Subcutaneous adipose tissue (tissue), 4 donors: ENCODE measurements around the gene GOLGA1. TPM values are rescaled to one million over a fixed set of nuclear protein-coding genes. Genes with fewer than 3 reads are reported as not detected.

ENCODE experiments used
- total RNA-seq, 4 donors: library from RNA; depleted of rRNA; stranded (reverse); fragments of >200 nt; gene quantifications; one replicate each; pipeline ENCODE4 v1.1.0, GENCODE V29; 2016
- TF ChIP-seq, protein P1 (sequence below): fragments of 450-650 bp; IDR thresholded peaks from one replicate; pipeline ENCODE4 v1.5.1; 2016; ENCODE audit warnings: low read depth, mild to moderate bottlenecking, control low read depth, antibody characterized with exemption, moderate library complexity

GOLGA1 gene
- total RNA-seq, 4 donors from 2014 or later: 15.1 to 26.0 (median 21.5) TPM

DNA sequence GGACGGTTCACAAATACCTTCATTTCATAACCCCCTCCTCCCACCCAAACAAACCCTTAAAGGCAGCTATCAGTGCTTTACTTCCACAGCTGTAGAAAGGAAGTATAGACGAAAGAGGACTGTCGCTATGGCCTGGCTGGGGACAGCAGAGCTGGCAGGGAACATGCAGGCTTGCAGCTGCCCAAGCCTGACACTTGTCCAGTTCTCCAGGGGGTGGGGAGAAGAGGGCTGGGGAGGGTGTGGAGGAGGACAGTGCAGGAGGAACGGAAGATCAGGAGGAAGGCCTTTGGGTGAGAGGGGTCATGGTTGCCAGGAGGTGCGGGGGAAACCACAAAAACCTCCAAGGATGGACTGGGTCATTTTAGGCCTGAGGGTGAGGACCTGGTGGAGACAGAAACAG, 53.1 kb downstream of the GOLGA1 start:
- TF ChIP-seq, protein P1, sequence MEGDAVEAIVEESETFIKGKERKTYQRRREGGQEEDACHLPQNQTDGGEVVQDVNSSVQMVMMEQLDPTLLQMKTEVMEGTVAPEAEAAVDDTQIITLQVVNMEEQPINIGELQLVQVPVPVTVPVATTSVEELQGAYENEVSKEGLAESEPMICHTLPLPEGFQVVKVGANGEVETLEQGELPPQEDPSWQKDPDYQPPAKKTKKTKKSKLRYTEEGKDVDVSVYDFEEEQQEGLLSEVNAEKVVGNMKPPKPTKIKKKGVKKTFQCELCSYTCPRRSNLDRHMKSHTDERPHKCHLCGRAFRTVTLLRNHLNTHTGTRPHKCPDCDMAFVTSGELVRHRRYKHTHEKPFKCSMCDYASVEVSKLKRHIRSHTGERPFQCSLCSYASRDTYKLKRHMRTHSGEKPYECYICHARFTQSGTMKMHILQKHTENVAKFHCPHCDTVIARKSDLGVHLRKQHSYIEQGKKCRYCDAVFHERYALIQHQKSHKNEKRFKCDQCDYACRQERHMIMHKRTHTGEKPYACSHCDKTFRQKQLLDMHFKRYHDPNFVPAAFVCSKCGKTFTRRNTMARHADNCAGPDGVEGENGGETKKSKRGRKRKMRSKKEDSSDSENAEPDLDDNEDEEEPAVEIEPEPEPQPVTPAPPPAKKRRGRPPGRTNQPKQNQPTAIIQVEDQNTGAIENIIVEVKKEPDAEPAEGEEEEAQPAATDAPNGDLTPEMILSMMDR: no peak

DNA sequence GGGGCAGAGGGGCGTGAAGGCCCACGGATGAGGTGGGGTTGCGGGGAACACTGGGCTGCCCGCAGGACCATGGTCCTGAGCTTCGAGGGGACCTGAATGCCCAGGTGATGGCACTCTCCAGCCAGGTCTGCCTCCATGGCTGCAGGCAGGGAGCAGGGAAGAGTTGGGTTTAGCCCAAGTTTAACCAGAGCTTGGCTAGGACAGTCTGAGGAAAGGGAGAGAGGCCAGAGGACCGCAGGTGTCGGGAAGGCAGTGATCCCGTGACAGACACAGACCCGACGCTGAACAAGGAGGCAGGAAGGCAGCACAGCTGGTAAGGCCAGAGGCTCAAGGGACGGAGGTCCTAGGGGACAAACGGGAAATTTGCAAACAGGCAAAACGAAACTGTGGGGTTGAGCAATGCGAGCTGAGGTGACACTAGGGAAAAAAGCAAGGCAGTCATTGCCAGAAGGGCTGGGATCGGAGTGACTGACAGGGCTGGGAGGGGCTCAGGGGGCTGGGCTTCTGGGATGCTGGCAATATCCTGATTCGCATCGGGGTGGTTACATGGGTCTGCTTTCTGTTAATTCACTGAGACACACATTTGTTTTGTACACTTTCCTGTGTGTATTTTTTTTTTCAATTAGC, 53.9 kb downstream of the GOLGA1 start:
- TF ChIP-seq, protein P1: no peak

DNA sequence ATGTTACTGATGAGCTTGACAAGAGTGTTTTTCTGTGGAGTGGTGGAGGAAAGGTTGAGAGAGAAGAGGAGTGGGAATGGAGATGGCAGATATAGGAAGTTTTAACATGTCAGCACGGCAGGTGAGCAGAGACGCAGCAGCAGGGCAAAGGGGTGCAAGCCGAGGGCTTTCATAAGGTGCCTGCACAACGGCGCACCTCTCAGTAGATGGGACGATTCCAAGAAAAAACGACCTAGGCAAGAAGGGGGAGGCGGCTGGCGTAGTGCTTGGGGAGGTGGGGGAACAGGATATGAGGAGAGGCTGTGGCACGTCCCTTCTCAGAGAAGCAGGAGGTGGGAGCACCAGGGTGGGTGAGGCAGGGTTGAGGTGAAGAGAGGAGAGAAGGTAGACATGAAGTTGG, 54.4 kb downstream of the GOLGA1 start:
- TF ChIP-seq, protein P1: no peak

DNA sequence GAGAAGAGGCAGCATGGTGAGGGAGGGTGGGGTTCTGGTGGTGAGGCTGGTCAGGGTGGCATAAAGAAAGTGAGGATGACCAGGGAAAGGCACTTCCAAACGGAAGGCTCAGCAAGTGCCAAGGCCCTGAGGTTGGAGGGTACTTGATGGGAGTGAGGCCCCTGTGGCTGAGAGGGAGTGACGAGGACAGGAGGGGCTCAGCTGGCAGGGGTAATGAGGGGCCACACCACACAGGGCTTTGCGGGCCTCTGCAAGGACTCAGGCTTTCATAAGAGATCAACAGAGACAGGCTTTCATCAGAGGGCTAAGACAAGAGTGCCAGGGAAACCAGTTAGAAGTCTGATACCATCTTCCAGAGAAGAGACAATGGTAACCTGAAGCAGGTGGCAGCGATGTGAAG, 55.3 kb downstream of the GOLGA1 start:
- TF ChIP-seq, protein P1: no peak

DNA sequence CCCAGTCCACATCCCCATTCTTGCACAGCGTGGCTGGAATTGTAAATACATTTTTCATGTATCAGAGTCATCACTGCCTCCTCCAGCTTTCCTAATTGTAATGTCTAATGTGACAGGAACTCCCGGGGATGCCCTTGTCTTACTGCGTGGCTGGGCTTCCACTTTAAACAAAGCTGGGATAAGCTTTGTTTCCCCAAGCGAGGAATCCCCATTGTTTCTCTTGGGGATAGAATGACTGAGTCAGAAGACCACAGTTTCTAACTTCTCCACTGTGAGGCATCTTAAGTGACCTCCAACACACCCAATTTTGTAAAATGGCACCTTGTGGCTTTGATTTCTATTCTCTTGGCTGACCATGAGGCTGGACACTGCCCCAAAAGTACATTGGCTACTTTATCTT, 56.5 kb downstream of the GOLGA1 start:
- TF ChIP-seq, protein P1: no peak

DNA sequence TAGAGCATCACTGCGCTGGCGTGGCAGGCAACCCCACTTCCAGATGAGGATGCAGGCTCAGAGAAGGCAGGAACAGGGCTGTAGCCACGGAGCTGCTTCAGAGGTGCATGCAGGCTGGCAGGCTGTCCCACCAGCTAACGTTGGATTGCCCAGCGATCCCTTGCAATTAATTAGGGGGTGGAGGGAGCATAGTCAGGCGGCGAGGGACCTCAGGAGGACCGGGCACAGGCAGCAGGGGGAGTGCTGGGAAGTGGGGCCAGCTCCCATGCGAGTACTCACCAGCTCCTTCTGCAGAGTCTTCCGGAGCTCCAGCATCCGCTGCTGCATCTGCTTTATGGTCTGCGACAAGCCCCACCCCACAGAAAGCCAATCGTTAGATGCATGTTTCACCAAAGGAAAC, 58.7 kb downstream of the GOLGA1 start:
- TF ChIP-seq, protein P1: no peak

DNA sequence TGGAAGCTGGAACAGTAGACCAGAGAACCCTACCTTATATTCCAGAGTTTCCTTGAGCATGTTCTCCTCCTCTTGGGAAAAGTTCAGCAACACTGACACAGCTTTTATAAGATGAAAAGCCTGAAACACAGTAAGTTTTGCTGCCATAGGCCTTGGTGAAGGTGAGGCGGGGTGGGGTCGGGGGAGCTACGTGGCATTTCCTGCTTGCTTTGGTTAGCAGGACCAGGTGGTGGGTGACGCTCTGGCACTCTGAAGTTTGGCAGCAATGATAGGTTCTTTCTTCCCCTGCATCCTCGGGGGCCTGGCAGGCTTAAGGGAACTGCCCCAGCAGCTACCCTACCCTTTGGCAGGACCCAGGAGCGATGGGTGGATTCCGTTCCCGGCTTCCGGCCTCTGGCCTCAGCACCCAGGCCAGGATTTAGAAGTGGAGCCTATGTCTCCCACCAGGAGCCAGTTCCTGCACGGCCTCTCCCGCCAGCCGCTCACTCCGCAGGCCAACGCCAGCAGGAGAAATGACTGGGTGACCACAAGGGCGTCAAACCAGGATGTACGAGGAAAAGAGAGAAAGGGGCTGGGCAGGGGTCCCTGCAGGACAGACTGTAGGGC, 59.6 kb downstream of the GOLGA1 start:
- TF ChIP-seq, protein P1: no peak
